AG08395 (cell line): Measurements from ENCODE around the gene SMCO3.
"Not testable (repeated sequence)": the region's sequence is repeated elsewhere in the genome, so short reads cannot be mapped to it uniquely, and the experiment has no call there.

ENCODE experiments used
- DNase-seq: peaks from one replicate; pipeline ENCODE4 v3.0.0; 2012; ENCODE audit warnings: mixed read lengths, low spot score

The SMCO3 gene

DNA sequence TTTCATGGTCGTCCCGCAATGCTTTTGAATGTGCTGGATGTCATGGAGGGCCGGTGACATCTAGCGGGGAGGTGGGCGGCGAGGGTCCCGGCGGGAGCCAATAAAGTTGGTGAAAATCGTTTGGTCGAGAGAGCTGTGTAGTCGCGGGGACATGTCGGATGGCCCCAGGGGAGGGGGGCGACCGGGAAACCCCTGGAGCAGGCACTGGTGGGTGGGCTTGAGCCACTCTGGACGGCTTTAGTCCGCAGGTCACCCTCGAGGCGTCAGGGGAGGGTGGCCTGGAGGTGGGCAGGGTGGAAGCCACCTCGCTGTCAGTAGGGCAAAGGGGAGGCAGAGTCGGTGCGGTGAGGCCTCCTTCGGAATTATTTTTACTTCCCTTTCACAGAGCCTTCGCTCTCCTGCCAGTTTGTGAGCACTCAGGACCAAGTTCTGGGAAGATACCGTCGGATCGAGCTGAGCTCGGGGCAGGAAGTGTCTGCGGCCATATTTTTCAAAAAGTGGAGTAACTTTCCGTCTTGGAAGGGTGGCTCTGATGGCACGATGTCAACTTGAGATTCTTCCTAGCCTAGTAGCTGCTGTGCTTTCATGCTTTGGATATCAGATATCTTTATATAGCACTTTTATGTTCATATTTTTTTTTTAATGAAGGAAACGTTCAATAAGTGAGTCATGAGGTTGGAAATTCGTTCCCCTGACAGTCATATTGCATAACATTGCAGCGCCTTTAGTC is 38.9 kb downstream of the SMCO3 start:
- peak; percentile 38 for DNase-seq

DNA sequence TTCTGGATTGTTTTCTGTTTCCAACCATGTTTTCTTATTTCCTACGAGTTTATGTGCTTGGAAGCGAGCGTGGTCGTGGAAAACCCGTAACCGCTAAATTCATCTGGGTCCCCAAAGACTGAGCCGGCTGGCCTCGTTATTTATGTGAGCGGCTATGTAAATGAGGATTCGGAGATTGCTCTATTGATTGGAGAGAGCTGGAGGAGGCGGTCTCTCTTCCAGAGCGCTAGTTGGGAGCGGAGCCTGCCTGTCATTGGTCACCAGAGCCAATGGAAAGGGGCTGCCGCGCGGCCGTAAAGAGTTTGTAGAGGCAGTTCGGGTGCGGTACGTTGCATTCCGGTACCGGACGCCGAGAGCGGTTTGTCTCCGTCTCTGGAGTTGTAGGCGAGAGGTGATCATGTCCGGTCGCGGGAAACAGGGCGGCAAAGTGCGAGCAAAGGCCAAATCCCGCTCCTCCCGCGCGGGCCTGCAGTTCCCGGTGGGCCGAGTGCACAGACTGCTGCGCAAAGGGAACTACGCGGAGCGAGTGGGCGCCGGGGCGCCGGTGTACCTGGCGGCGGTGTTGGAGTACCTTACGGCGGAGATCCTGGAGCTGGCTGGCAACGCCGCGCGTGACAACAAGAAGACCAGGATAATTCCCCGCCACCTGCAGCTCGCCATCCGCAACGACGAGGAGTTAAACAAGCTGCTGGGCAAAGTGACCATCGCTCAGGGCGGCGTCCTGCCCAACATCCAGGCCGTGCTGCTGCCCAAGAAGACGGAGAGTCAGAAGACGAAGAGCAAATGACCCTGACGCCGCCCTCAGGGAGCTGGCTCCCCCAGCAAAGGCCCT is 39.7 kb downstream of the SMCO3 start:
- DNase-seq = peak; percentile 95

DNA sequence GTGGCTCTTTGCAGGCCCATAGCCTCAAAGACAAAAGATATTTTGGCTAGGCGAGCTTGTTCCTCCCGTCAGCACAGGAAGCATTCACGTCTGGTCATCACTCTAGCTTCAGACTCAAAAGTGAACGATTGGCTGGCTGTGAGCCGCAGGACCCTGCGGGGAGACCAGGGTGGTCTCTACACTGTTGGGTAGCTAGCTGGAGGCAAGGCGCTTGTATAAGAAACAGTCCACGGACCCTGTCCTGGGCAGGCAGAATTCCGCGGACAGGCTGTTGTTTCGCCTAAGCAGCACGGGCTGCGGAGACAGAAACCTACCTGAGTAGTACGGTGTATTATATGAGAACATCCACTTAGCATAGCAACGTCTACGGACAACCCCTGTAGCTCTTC is 40.3 kb downstream of the SMCO3 start:
- no peak for DNase-seq

DNA sequence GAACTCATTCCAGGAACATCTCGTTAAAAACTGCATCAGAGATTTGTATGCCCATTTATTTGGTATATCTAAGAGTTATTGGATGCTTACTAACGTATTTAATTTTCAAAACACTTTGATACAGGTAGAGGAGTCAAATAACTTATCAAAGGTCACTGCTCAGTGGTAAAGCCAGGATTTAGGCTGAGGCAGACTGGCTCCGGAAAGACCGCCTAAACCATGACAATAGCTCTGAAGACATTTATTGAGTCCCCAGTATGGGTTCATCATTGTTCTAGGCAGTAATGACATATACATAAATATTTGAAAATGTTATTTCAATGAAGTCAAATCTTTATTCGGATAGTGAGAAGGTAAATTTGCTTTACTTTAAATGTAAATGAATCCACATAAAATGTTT is 41.0 kb downstream of the SMCO3 start:
- DNase-seq = no peak

DNA sequence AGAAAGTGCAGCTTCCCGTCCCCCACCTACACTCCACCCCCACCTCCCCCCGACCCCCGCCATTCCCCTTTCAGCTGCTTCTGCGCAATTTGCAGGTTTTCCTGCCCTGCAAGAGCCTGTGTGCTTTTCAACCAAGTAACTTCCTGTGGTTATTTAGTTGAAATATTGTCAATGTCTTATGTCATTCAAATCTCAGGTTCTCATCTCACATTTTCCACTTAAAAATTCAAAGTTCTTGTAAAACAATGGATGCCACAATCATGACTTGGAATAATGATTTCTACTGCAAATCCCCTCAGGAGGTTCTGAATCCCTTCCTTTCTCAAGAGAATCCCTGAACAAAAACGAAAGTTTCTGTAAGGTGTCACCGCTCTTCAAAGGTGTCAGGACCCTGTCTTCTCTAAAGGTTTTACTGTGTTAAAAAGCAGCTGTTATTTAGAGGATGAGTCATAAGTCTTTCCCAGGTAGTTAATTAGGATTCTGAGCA is 42.3 kb downstream of the SMCO3 start:
- DNase-seq = no peak

DNA sequence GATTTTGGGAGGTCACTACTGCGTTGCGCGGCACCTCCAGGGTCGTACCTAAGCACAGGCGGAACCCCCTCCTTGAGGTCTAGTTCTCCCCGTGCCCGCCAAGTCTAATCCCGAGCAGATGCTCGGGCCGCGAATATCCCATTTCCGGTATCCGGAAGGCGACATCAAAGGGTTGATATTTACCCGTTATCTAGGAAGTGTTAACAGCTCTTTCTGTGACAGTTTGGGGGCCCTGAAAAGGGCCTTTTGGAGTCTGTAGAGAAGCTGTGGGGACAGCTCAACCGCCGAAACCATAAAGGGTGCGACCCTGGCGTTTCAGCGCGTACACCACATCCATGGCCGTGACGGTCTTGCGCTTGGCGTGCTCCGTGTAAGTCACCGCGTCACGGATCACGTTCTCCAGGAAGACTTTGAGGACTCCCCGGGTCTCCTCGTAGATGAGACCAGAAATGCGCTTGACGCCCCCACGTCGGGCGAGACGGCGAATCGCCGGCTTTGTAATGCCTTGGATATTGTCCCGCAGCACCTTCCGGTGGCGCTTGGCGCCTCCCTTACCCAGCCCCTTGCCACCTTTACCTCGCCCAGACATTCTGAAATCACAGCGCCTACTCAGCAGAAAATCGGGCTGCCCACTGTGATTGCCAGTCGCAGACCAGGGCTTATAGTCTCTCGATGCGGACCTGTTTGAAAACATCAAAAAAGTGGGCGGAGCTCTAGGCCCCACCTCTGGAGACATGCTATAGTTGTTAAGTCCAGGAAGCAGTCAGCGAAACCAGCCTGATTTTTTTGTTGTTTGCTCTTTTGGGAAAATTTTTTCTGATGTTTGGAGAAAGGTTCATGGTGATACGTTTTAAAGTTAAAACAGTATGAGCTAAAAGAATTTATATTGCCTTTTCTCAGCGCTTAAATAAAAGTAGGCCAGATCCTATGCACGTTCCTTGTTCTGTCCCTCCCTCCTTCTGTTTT is 43.2 kb downstream of the SMCO3 start:
- peak; percentile 73 for DNase-seq

DNA sequence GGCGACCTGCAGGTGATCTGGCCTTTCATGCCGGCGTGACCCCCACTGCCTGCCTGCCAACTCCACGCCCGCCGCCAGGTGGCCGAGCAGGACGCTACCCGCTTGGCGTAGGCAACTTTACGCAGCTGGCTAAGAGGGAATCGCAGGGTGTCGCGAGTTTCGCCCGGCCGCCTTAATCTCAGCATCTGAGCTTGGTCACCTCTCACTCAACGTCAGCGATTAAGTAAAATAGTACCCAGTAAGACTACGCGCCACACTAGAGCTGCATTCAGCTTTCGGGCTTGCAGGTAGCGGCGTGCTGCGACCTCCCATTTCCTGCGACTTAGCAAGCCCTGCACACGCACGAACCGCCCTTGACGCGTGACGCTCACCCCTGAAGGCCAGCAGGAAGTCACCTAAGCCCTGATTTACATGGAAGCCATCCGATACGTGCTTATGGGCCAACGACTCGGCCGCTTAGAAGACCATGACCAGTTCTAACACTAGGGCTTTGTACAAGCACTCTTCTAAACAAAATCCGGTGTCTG is 44.0 kb downstream of the SMCO3 start:
- DNase-seq = peak; percentile 61

DNA sequence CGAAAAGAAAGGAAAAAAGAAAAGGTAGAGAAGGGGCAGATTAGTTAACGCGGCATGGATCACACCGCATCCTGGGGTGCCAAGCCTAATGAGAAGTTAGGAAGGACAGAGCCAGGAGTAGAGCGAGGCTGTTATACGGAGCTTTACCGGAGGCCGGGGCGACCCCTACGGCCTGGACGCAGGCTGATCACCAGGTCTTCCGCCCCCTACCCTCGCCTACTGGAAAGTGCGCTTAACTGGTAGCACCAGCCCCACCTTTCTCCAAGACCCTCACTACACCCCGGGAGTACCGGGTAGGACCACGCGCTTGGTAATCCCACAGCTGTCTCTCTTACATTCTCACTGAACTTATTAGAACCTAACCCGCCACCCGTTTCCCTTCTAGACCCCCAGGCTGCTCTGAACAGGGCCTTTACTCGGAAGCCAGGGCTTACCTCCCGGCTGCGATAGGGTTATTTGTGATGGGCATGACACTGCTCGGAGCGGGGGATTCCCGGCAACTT is 44.5 kb downstream of the SMCO3 start:
- no peak for DNase-seq

DNA sequence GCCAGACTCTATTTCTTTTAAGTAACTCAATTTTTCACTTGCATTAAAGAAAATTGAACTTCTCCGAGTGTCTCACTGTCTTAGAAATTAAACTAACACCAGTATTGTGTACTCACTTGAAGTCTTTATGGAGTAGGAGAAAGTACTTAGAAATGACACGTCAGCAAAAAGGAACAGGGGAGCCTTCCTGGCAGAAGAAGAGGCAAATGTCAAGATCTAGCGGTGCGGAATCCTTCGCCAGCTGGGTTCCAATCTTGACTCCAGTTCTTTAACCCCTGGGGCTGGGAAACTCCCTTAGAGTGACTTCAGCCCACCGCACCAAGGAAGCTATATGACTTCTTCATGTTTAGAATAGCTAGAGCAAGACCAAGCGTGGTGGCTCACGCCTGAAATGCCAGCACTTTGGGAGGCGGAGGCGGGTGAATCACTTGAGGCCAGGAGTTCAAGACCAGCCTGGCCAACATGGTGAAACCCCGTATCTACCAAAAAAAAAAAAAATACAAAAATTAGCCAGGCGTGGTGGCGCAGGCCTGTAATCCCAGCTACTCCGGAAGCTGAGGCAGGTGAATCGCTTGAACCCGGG is 45.1 kb downstream of the SMCO3 start:
- no peak for DNase-seq

DNA sequence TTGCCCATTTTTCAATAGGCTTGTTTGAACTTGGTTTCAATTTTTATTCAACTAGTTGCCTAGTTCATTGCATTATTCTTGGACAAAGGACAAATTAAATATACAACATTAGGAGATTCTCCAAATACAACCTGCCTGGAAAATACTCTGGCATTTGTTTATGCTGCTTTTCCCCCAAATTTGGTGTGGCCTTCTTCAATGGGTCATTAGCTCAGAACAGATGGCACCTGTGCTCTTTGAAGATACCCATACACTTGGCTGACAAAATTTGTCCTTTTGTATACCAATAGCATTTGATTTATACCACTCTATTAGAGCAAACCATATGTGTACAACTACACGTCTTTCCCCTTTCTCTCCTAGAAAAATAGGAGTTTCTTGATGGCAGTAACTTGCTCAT is 46.4 kb downstream of the SMCO3 start:
- DNase-seq = no peak

DNA sequence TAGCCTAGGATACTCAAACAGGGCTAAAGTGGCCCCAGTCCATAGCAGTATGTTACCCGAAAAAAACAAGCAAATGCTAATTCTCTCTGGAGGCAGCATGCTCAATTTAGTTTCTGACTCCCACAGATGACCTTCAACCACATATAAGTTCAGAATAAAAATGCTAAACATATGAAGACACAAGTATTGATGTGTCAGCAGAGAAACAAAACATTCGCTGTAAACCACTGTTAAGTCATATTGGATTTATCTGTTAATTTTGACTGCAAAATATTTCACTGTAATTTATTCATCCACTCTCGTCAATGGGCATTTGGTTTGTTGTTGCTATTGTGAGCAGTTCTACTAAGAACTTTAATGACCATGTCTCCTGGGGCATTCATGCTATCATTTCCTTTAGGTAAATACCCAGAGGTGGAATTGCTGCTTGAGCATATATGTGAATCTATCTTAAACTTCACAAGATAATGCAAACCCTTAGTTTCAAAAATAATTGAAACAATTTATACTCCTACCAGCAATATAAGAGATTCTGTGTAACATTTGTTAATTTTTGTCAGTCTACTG is 47.2 kb downstream of the SMCO3 start:
- DNase-seq = no peak

DNA sequence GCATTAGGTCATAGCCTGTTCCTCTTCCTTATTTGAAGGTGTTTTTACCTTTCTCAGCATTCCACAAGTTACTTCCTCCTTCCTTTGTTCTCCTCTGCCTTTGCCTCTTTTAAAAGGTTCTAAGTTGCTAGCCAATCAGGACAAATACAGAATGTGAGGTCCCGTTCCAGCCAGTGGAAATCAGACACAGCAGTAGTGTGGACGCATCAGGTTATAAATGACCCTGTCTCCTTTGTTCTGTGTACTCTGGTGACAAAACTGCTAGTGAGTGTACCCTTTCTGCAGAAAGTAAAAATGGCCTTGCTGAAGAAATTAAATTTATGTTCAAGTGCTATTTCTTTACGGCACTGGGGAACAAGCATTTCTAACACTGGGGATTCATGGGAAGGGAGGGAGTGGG is 48.0 kb downstream of the SMCO3 start:
- DNase-seq = not testable (repeated sequence)

DNA sequence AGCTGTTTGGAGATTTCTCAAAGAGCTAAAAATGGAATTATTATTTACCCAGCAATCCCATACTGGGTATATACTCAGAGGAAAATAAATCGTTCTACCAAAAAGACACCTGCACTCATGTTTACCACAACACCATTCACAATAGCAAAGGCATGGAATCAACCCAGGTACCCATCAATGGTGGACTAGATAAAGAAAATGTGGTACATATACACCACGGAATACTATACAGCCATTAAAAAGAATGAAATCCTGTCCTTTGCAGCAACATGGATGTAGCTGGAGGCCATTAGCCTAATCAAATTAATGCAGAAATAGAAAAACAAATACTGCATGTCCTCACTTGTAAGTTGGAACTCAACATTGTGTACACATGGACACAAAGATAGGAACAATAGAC is 48.6 kb downstream of the SMCO3 start:
- DNase-seq = no peak

DNA sequence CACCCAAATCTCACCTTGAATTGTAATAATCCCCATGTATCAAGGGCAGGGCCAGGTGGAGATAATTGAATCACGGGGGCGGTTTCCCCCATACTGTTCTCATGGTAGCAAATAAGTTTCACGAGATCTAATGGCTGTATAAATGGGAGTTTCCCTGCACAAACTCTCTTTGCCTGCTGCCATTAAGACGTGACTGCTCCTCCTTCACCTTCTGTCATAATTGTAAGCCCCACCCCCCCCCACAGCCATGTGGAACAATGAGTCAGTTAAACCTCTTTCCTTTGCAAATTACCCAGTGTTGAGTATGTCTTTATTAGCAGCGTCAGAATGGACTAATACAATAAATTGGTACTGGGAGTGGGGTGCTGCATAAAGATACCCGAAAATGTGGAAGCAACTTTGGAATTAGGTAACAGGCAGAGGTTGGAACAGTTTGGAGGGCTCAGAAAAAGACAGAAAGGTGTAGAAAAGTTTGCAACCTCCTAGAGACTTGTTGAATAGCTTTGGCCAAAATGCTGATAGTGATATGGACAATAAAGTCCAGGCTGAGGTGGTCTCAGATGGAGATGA is 54.2 kb downstream of the SMCO3 start:
- DNase-seq = not testable (repeated sequence)

DNA sequence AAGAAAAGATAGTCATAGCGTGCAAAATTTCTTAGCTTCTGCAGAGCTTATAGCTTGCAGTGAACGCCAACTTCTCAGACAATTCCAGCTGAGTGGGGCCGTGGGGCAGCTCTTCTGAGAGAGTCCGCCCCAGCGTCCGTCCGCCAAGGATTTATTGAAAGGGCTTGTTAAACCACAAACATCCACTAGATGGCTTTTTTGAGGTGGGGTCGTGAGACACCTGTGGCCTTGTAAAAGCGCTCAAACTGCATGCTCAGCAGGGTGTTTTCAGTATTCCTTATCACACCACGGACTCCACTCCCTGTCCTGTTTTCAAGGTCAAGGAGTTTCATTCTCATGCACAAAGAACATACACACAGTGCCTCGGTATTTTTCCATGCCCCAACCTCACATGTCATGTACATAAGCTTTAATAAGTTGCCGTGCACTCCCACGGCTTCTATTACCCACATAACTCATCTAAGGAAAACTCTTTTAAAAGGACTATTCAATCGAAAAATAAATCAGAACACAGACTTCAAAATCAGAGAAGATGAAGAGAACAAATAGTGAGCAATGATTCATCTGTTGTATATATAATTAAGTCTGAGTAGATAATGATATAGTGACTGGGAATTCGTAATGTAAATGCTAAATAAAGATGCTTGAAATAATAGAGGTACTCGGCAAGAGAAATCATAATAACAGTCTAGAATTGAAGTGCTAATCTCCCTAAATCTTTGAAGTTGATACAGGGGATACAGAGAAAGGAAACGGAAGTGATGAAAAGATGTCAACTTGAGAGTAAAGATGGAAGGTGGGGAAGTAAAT is 57.4 kb downstream of the SMCO3 start:
- DNase-seq = no peak
